CD14-positive monocyte (primary cell): Measurements from ENCODE around the gene FAM216A. TPM values are rescaled to one million over a fixed set of nuclear protein-coding genes. Genes with fewer than 3 reads are reported as not detected.
"Not testable (repeated sequence)": the region's sequence is repeated elsewhere in the genome, so short reads cannot be mapped to it uniquely, and the experiment has no call there.

Experiments used
- DNase-seq, 3 donors: peaks; one replicate each; pipeline ENCODE4 v3.0.0-alpha.2; 2011 to 2022
- H2AFZ ChIP-seq: 2 replicates; pipeline ENCODE4 v1.6.0; 2012; ENCODE audit warnings: mild to moderate bottlenecking, low read depth, low read length, inconsistent platforms; ENCODE audit not compliant: insufficient read depth, poor library complexity, severe bottlenecking
- H3K27ac ChIP-seq, 2 donors: 1 replicate in 1 of 2; 2 replicates in 1 of 2; pipeline ENCODE4 v1.5.1; 2012 to 2013; ENCODE audit warnings: low read length in 2 of 2, control low read depth in 1 of 2, inconsistent platforms in 1 of 2, low read depth in 1 of 2, mild to moderate bottlenecking in 1 of 2
- H3K27me3 ChIP-seq, 2 donors: one replicate each; pipeline versions ENCODE4 v1.6.0 to v1.6.1; 2011 to 2013; ENCODE audit warnings: low read length in 2 of 2; ENCODE audit not compliant: control insufficient read depth in 2 of 2, insufficient read depth in 2 of 2
- H3K36me3 ChIP-seq, 2 donors: replicated peaks in 1 of 2; 1 replicate in 1 of 2; 2 replicates in 1 of 2; pipeline versions ENCODE4 v1.5.1 to v1.6.1; 2012 to 2013; ENCODE audit warnings: low read length in 2 of 2, control low read depth in 1 of 2, inconsistent platforms in 1 of 2, mild to moderate bottlenecking in 1 of 2; ENCODE audit not compliant: insufficient read depth in 2 of 2, control insufficient read depth in 1 of 2
- H3K4me1 ChIP-seq, 2 donors: 1 replicate in 1 of 2; 2 replicates in 1 of 2; pipeline versions ENCODE4 v1.5.1 to v1.6.1; 2012 to 2013; ENCODE audit warnings: low read length in 2 of 2, control low read depth in 1 of 2, inconsistent platforms in 1 of 2, mild to moderate bottlenecking in 1 of 2, moderate library complexity in 1 of 2; ENCODE audit not compliant: insufficient read depth in 2 of 2, control insufficient read depth in 1 of 2
- H3K4me2 ChIP-seq: replicated peaks from 2 replicates; pipeline ENCODE3; 2012; ENCODE audit warnings: low read length, moderate library complexity, mild to moderate bottlenecking; ENCODE audit not compliant: poor library complexity, severe bottlenecking; ENCODE audit errors: extremely low read depth
- H3K4me3 ChIP-seq, 3 experiments: fragments of 200-600 bp in 1 of 3; sonication (generic) in 1 of 3; replicated peaks in 1 of 3; 1 replicate in 2 of 3; 2 replicates in 1 of 3; pipeline ENCODE4 v1.5.1; 2011 to 2013; ENCODE audit warnings: low read length in 3 of 3, mild to moderate bottlenecking in 3 of 3, control low read depth in 2 of 3, low read depth in 2 of 3, inconsistent platforms in 1 of 3, moderate library complexity in 1 of 3
- H3K79me2 ChIP-seq: 2 replicates; pipeline ENCODE4 v1.6.0; 2012; ENCODE audit warnings: mild to moderate bottlenecking, control low read depth, inconsistent platforms, low read length, moderate library complexity; ENCODE audit not compliant: insufficient read depth
- H3K9ac ChIP-seq: 2 replicates; pipeline ENCODE4 v1.6.0; 2017; ENCODE audit warnings: low read length, mild to moderate bottlenecking; ENCODE audit not compliant: insufficient read depth, poor library complexity, severe bottlenecking
- H3K9me3 ChIP-seq, 2 donors: replicated peaks in 1 of 2; 1 replicate in 1 of 2; 2 replicates in 1 of 2; pipeline versions ENCODE4 v1.5.1 to v1.6.1; 2012 to 2013; ENCODE audit warnings: low read length in 2 of 2, control low read depth in 1 of 2; ENCODE audit not compliant: control insufficient read depth in 1 of 2, insufficient read depth in 1 of 2
- H4K20me1 ChIP-seq: 2 replicates; pipeline ENCODE4 v1.6.0; 2012; ENCODE audit warnings: mild to moderate bottlenecking, low read length, control low read depth, moderate library complexity; ENCODE audit not compliant: insufficient read depth
- H3K27ac Mint-ChIP-seq, 7 donors: one replicate each; pipeline ENCODE4 v1.8.0; 2020; ENCODE audit warnings: mild to moderate bottlenecking in 7 of 7, mixed read lengths in 7 of 7, moderate library complexity in 6 of 7, inconsistent platforms in 2 of 7
- H3K27me3 Mint-ChIP-seq, 3 donors: one replicate each; pipeline ENCODE4 v1.8.0; 2021 to 2022; ENCODE audit warnings: low read depth in 3 of 3, mild to moderate bottlenecking in 3 of 3, mixed read lengths in 3 of 3, moderate library complexity in 3 of 3, inconsistent platforms in 1 of 3
- H3K36me3 Mint-ChIP-seq, 2 donors: one replicate each; pipeline ENCODE4 v1.8.0; 2020; ENCODE audit warnings: mixed read lengths in 2 of 2, inconsistent platforms in 1 of 2, mild to moderate bottlenecking in 1 of 2
- H3K4me1 Mint-ChIP-seq: one replicate; pipeline ENCODE4 v1.8.0; 2020; ENCODE audit warnings: mild to moderate bottlenecking, mixed read lengths
- H3K4me3 Mint-ChIP-seq, 2 donors: one replicate each; pipeline ENCODE4 v1.8.0; 2020; ENCODE audit warnings: mild to moderate bottlenecking in 2 of 2, mixed read lengths in 2 of 2, moderate library complexity in 1 of 2
- H3K9me3 Mint-ChIP-seq, 7 donors: one replicate each; pipeline ENCODE4 v1.8.0; 2020 to 2022; ENCODE audit warnings: mixed read lengths in 7 of 7, mild to moderate bottlenecking in 6 of 7, moderate library complexity in 6 of 7, inconsistent platforms in 2 of 7
- WGBS: methylation state at CpG from one replicate; pipeline ENCODE4 v1.1.5; 2013; ENCODE audit warnings: missing lambda C conversion rate; ENCODE audit not compliant: insufficient coverage; 5-methylcytosine and 5-hydroxymethylcytosine counted together
- intact Hi-C, 2 donors: fragments of 100-400 bp; cut with micrococcal nuclease; formaldehyde crosslinking; loops; one replicate each; pipeline versions ENCODE4 v1.15.0 to v1.15.1; 2023
- polyA plus RNA-seq, 3 donors: library from polyadenylated mRNA; depleted of rRNA in 1 of 3; unstranded in 2 of 3; stranded (reverse) in 1 of 3; fragments of 300-500 nt in 2 of 3; fragments of >200 nt in 1 of 3; fragmentation: Illumina TruSeq in 2 of 3; gene quantifications; 1 replicate in 2 of 3; 2 replicates in 1 of 3; pipeline ENCODE4 v1.2.3, GENCODE V29; 2012 to 2021
- TF ChIP-seq, protein P1 (sequence below): fragments of 200-600 bp; IDR thresholded peaks from one replicate; pipeline ENCODE4 v1.8.0; 2022; ENCODE audit warnings: antibody characterized with exemption, mild to moderate bottlenecking

FAM216A gene
- polyA plus RNA-seq, 3 donors: 5.1 to 10.9 (median 6.2) TPM

DNA sequence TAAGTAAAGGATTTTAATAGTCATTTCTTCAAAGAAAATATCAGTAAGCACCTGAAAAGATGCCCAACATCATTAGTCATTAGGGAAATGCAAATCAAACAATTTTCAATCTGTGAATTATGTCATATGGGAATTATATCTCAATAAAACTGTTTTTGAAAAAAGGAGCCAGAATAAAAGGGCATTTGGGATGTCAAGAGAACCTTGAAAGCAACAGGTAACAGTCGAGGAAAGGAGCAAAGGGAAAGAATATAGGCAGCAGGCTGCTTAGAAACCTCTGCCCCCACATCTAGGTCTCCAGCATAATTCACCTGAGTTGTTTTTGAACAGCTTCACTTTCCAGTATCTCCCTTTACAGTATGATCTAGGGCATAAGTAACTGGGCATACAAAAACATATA lies 45.7 kb downstream of the FAM216A start:
- Histone ChIP-seq H3K4me2 (no peak overlapping the region), H3K9ac (no peak overlapping the region), H3K27ac (no peak overlapping the region), H3K9me3 (no peaks in the 10 kb centered on the region), H2AFZ (no peak overlapping the region), H4K20me1 (no peaks in the 10 kb centered on the region), H3K36me3 (no peaks in the 10 kb centered on the region), H3K4me3 (no peak overlapping the region), H3K27me3 (no peaks in the 10 kb centered on the region), H3K79me2 (no peaks in the 10 kb centered on the region), H3K4me1 (no peaks in the 10 kb centered on the region)
- DNase-seq: no peak
- Mint-ChIP-seq H3K27ac (no peak overlapping the region), H3K36me3 (no peaks in the 10 kb centered on the region), H3K4me3 (no peak overlapping the region), H3K4me1 (peaks cover 2% of the 10 kb centered on the region), H3K27me3 (peaks cover 0 to 2% (median 1%) of the 10 kb centered on the region in 3 donors), H3K9me3 (peaks cover 0 to 1% (median 0%) of the 10 kb centered on the region in 7 donors)
- TF ChIP-seq, protein P1, sequence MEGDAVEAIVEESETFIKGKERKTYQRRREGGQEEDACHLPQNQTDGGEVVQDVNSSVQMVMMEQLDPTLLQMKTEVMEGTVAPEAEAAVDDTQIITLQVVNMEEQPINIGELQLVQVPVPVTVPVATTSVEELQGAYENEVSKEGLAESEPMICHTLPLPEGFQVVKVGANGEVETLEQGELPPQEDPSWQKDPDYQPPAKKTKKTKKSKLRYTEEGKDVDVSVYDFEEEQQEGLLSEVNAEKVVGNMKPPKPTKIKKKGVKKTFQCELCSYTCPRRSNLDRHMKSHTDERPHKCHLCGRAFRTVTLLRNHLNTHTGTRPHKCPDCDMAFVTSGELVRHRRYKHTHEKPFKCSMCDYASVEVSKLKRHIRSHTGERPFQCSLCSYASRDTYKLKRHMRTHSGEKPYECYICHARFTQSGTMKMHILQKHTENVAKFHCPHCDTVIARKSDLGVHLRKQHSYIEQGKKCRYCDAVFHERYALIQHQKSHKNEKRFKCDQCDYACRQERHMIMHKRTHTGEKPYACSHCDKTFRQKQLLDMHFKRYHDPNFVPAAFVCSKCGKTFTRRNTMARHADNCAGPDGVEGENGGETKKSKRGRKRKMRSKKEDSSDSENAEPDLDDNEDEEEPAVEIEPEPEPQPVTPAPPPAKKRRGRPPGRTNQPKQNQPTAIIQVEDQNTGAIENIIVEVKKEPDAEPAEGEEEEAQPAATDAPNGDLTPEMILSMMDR: no peak
- no CpG with 5 or more reads among the region's 1 CpG for WGBS
- intact Hi-C loops: no loop called here

DNA sequence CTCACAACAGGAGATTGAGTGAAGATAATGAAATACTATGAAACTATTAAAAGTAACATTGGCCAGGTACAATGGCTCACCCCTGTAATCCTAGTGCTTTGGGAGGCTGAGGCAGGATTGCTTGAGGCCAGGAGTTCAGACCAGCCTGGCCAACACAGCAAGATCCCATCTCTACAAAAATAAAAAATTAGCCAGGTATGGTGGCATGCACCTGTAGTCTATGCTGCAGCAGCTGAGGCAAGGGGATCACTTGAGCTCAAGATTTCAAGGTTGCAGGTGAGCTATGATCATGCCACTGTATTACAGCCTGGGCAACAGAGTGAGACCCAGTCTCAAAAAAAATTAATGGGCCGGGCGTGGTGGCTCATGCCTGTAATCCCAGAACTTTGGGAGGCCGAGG lies 48.4 kb downstream of the FAM216A start:
- H3K9me3 ChIP-seq: no peaks in the 10 kb centered on the region
- no peaks in the 10 kb centered on the region for H3K4me1 ChIP-seq
- Mint-ChIP-seq H3K4me1 (peaks cover 2% of the 10 kb centered on the region), H3K9me3 (peaks cover 0 to 1% (median 0%) of the 10 kb centered on the region in 7 donors), H3K4me3 (no peak overlapping the region), H3K27me3 (peaks cover 0 to 1% (median 0%) of the 10 kb centered on the region in 3 donors), H3K36me3 (no peaks in the 10 kb centered on the region), H3K27ac (no peak overlapping the region)
- H4K20me1 ChIP-seq: no peaks in the 10 kb centered on the region
- no peak overlapping the region for H2AFZ ChIP-seq
- DNase-seq: no peak
- H3K27me3 ChIP-seq: no peaks in the 10 kb centered on the region
- TF ChIP-seq, protein P1: no peak
- no peaks in the 10 kb centered on the region for H3K36me3 ChIP-seq
- no peak overlapping the region for H3K27ac ChIP-seq
- H3K9ac ChIP-seq: no peak overlapping the region
- 87% methylated on average over 2 of the region's 3 CpGs for WGBS
- no peak overlapping the region for H3K4me3 ChIP-seq
- no peaks in the 10 kb centered on the region for H3K79me2 ChIP-seq
- no peak overlapping the region for H3K4me2 ChIP-seq
- intact Hi-C loops: no loop called here

DNA sequence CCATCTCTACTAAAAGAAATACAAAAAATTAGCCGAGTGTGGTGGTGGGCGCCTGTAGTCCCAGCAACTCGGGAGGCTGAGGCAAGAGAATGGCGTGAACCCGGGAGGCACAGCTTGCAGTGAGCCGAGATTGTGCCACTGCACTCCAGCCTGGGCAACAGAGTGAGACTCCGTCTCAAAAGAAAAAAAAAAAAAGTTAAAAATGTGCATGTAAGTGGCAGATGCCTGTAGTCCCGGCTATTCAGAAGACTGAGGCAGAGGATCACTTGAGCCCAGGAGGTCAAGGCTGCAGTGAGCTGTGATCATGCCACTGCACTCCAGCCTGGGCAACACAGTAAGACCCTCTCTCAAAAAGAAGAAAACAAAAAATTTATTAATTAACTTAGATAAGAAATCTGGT lies 49.4 kb downstream of the FAM216A start:
- H3K9me3 ChIP-seq, H3K36me3 ChIP-seq, H3K4me3 ChIP-seq, H3K4me3 Mint-ChIP-seq, intact Hi-C loops, H3K36me3 Mint-ChIP-seq, H3K27me3 ChIP-seq, H4K20me1 ChIP-seq, H2AFZ ChIP-seq, H3K9me3 Mint-ChIP-seq, H3K4me1 Mint-ChIP-seq, H3K27ac Mint-ChIP-seq, H3K27ac ChIP-seq, H3K79me2 ChIP-seq, H3K27me3 Mint-ChIP-seq, H3K9ac ChIP-seq, H3K4me2 ChIP-seq, H3K4me1 ChIP-seq, DNase-seq: not testable (repeated sequence)
- 100% methylated on average over 1 of the region's 8 CpGs for WGBS
